IMR-90 (cell line): ENCODE measurements around the gene AOPEP. TPM values are rescaled to one million over a fixed set of nuclear protein-coding genes. Genes with fewer than 3 reads are reported as not detected.

Experiments used
- ATAC-seq: fragments of 200-7000 bp; cut with Tn5 transposase; 2 replicates; pipeline ENCODE4 v1.9.1; 2020; ENCODE audit warnings: low read depth, mild to moderate bottlenecking, moderate library complexity
- BruUV-seq: library from RNA; stranded (reverse); fragments of 400-500 nt; replicated peaks from 2 replicates; lab custom pipeline; 2021; lab: Mats Ljungman, UMichigan
- CTCF ChIA-PET: fragments of 300-600 bp; formaldehyde crosslinking; extraction: SDS; loops from one replicate; lab custom pipeline; 2021; ENCODE audit warnings: antibody characterized with exemption; lab: Yijun Ruan, JAX
- POLR2A ChIA-PET: fragments of 300-600 bp; sonication (Branson Sonifier 250); formaldehyde crosslinking; loops from one replicate; lab custom pipeline; 2022; ENCODE audit warnings: antibody characterized with exemption; ENCODE audit not compliant: unreplicated experiment; lab: Charles Lee
- DNase-seq: peaks from one replicate; pipeline ENCODE4 v3.0.0; 2013
- H2AFZ ChIP-seq: replicated peaks from 2 replicates; pipeline ENCODE3; 2013; ENCODE audit warnings: low read length, mild to moderate bottlenecking; ENCODE audit not compliant: poor library complexity
- H2AK5ac ChIP-seq: 2 replicates; pipeline ENCODE4 v1.6.1; 2013; ENCODE audit warnings: low read depth, low read length, inconsistent platforms
- H2AK9ac ChIP-seq: replicated peaks from 2 replicates; pipeline ENCODE3; 2013; ENCODE audit warnings: mild to moderate bottlenecking, low read depth, low read length, moderate library complexity; ENCODE audit not compliant: poor library complexity
- H2BK120ac ChIP-seq: 2 replicates; pipeline ENCODE4 v1.6.1; 2013; ENCODE audit warnings: low read depth, low read length, inconsistent platforms
- H2BK15ac ChIP-seq: 3 replicates; pipeline ENCODE4 v1.6.1; 2013; ENCODE audit warnings: low read depth, low read length, inconsistent platforms
- H2BK20ac ChIP-seq: 2 replicates; pipeline ENCODE4 v1.6.1; 2013; ENCODE audit warnings: low read depth, mild to moderate bottlenecking, inconsistent platforms, low read length, moderate library complexity
- H2BK5ac ChIP-seq: 2 replicates; pipeline ENCODE4 v1.6.1; 2013; ENCODE audit warnings: mild to moderate bottlenecking, low read depth, low read length, inconsistent platforms; ENCODE audit not compliant: poor library complexity, severe bottlenecking
- H3K14ac ChIP-seq: replicated peaks from 2 replicates; pipeline ENCODE4 v1.6.1; 2013; ENCODE audit warnings: low read depth, low read length, inconsistent platforms
- H3K18ac ChIP-seq: 2 replicates; pipeline ENCODE4 v1.6.1; 2013; ENCODE audit warnings: low read depth, low read length, control low read depth
- H3K23ac ChIP-seq: 2 replicates; pipeline ENCODE4 v1.6.1; 2013; ENCODE audit warnings: low read depth, low read length, inconsistent platforms
- H3K27ac ChIP-seq: 2 replicates; pipeline ENCODE4 v1.5.1; 2013; ENCODE audit warnings: mild to moderate bottlenecking, control low read depth, low read length; ENCODE audit not compliant: insufficient read depth
- H3K27me3 ChIP-seq: 2 replicates; pipeline ENCODE4 v1.6.1; 2013; ENCODE audit warnings: low read length; ENCODE audit not compliant: control insufficient read depth, insufficient read depth
- H3K36me3 ChIP-seq: 2 replicates; pipeline ENCODE4 v1.6.1; 2013; ENCODE audit warnings: low read length, mixed read lengths; ENCODE audit not compliant: control insufficient read depth, insufficient read depth
- H3K4ac ChIP-seq: 2 replicates; pipeline ENCODE4 v1.6.1; 2013; ENCODE audit warnings: low read depth, low read length, inconsistent platforms
- H3K4me1 ChIP-seq: 2 replicates; pipeline ENCODE4 v1.6.1; 2013; ENCODE audit warnings: low read length, mixed read lengths; ENCODE audit not compliant: control insufficient read depth, insufficient read depth
- H3K4me2 ChIP-seq: 2 replicates; pipeline ENCODE4 v1.6.1; 2013; ENCODE audit warnings: low read depth, mild to moderate bottlenecking, control low read depth, low read length, moderate library complexity
- H3K4me3 ChIP-seq: 2 replicates; pipeline ENCODE4 v1.5.1; 2013; ENCODE audit warnings: low read depth, mild to moderate bottlenecking, control low read depth, low read length, moderate library complexity; ENCODE audit not compliant: insufficient read depth
- H3K56ac ChIP-seq: 2 replicates; pipeline ENCODE4 v1.6.1; 2013; ENCODE audit warnings: low read length, inconsistent platforms; ENCODE audit not compliant: insufficient read depth; ENCODE audit errors: extremely low read depth
- H3K79me1 ChIP-seq, 2 experiments: 2 replicates each; pipeline ENCODE4 v1.6.1; 2013; ENCODE audit warnings: low read length in 2 of 2, inconsistent platforms in 1 of 2, low read depth in 1 of 2
- H3K9ac ChIP-seq: 2 replicates; pipeline ENCODE4 v1.6.1; 2013; ENCODE audit warnings: low read depth, low read length, control low read depth
- H3K9me1 ChIP-seq: 2 replicates; pipeline ENCODE4 v1.6.1; 2013; ENCODE audit warnings: low read length, inconsistent platforms; ENCODE audit not compliant: insufficient read depth
- H3K9me3 ChIP-seq: 2 replicates; pipeline ENCODE4 v1.6.1; 2013; ENCODE audit warnings: low read length; ENCODE audit not compliant: control insufficient read depth, insufficient read depth
- H4K20me1 ChIP-seq: 2 replicates; pipeline ENCODE4 v1.6.1; 2013; ENCODE audit warnings: low read length, inconsistent platforms; ENCODE audit not compliant: insufficient read depth
- H4K5ac ChIP-seq: 2 replicates; pipeline ENCODE4 v1.6.1; 2013; ENCODE audit warnings: mild to moderate bottlenecking, low read depth, low read length, control low read depth
- H4K8ac ChIP-seq, 2 experiments: 2 replicates each; pipeline ENCODE4 v1.6.1; 2013; ENCODE audit warnings: low read depth in 2 of 2, low read length in 2 of 2, control low read depth in 1 of 2, inconsistent platforms in 1 of 2
- H4K91ac ChIP-seq: 2 replicates; pipeline ENCODE4 v1.6.1; 2013; ENCODE audit warnings: low read depth, low read length, inconsistent platforms; ENCODE audit not compliant: insufficient read depth
- ELK1 ChIP-seq: fragments of 150-350 bp; IDR thresholded peaks from 2 replicates; pipeline ENCODE4 v1.6.1; 2016; ENCODE audit warnings: low read depth, mild to moderate bottlenecking, low read length, moderate library complexity, borderline replicate concordance
- MAFK ChIP-seq: IDR thresholded peaks from 2 replicates; pipeline ENCODE4 v1.6.1; 2012; ENCODE audit warnings: low read depth, low read length, improper control_type of control experiment
- MAZ ChIP-seq: IDR thresholded peaks from 2 replicates; pipeline ENCODE4 v1.6.1; 2012; ENCODE audit warnings: low read depth, mild to moderate bottlenecking, low read length, improper control_type of control experiment, moderate library complexity, borderline replicate concordance
- MXI1 ChIP-seq: IDR thresholded peaks from 2 replicates; pipeline ENCODE4 v1.6.1; 2012; ENCODE audit warnings: low read depth, mild to moderate bottlenecking, low read length, moderate library complexity, borderline replicate concordance
- NFE2L2 ChIP-seq: fragments of 150-350 bp; IDR thresholded peaks from 2 replicates; pipeline ENCODE4 v1.6.1; 2016; ENCODE audit warnings: low read depth, mild to moderate bottlenecking, low read length
- POLR2A ChIP-seq: IDR thresholded peaks from 2 replicates; pipeline ENCODE4 v1.6.1; 2012; ENCODE audit warnings: mild to moderate bottlenecking, low read depth, low read length
- RAD21 ChIP-seq: IDR thresholded peaks from 2 replicates; pipeline ENCODE4 v1.6.1; 2012; ENCODE audit warnings: low read length, improper control_type of control experiment
- RCOR1 ChIP-seq: IDR thresholded peaks from 2 replicates; pipeline ENCODE4 v1.6.1; 2012; ENCODE audit warnings: mild to moderate bottlenecking, low read length, improper control_type of control experiment; ENCODE audit not compliant: insufficient replicate concordance
- RFX5 ChIP-seq: IDR thresholded peaks from 2 replicates; pipeline ENCODE4 v1.8.0; 2012; ENCODE audit warnings: low read depth, mild to moderate bottlenecking, low read length, moderate library complexity
- USF2 ChIP-seq: fragments of 150-350 bp; IDR thresholded peaks from 2 replicates; pipeline ENCODE4 v1.6.1; 2017; ENCODE audit warnings: mild to moderate bottlenecking, antibody characterized with exemption, low read length, low read depth
- WGBS, 2 experiments: methylation state at CpG; one replicate each; pipeline versions ENCODE4 v1.1.5 to v1.1.7; 2013; ENCODE audit warnings: missing lambda C conversion rate in 2 of 2; ENCODE audit not compliant: insufficient read length in 1 of 2; ENCODE audit errors: extremely low coverage in 2 of 2; 5-methylcytosine and 5-hydroxymethylcytosine counted together
- dilution Hi-C: fragments of 300-500 bp; cut with HindIII; formaldehyde crosslinking; loops from one replicate; pipeline ENCODE4 v1.14.3; 2018; ENCODE audit warnings: low sequenced_read_pairs; ENCODE audit not compliant: unreplicated experiment
- in situ Hi-C: fragments of 300-500 bp; cut with MboI; formaldehyde crosslinking; loops from 3 replicates; pipeline ENCODE4 v1.14.3; 2019; ENCODE audit warnings: low sequenced_read_pairs, inconsistent platforms, mixed read lengths
- intact Hi-C: fragments of 100-400 bp; cut with micrococcal nuclease; formaldehyde crosslinking; loops from 2 replicates; pipeline ENCODE4 v1.10.0; 2022
- polyA plus RNA-seq, 3 experiments: library from polyadenylated mRNA; depleted of rRNA; stranded (reverse); fragments of >200 nt; gene quantifications; 2 replicates each; pipeline ENCODE4 v1.2.3, GENCODE V29; 2012; ENCODE audit warnings: low replicate concordance in 1 of 3
- total RNA-seq: library from RNA; depleted of rRNA; stranded (reverse); fragments of >200 nt; gene quantifications from 2 replicates; pipeline ENCODE4 v1.2.3, GENCODE V29; 2012

Gene AOPEP
- total and polyA plus RNA-seq, 2 of the 4 experiments (the other 2 are of a cell fraction) = 34.9 to 38.7 TPM

DNA sequence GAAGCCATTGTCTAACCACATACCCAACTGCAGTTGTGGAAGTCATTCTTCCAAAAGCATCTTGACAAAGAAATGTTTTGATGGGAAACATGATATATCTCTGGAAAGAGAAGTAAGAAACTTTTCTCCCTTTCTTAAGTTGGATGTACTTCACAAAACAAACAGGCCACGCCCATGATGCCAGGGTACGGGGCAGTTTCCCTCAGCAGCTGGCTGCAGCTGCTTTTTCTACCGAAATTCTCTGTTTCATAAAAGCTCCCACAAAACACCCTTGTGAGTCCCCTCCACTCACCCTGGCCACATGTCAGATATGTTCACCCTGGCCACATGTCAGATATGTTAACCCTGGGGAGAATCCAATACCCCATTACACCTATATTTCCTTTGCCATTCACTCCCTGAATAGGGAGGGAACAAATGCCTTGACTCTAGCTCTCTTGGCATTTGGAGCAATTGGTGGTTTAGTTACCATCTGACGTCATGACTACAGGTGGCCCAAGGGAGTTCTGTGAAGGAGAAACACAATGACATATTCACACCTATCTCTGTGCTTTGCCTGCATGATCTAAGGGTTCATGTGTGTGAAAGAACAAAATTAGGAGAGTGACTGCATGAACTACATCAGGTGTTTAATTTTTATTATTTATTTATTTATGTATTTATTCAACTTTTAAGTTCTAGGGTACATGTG lies 103.0 kb downstream of the AOPEP start:
- Histone ChIP-seq H3K4ac (no peak overlapping the region), H2AFZ (no peak overlapping the region), H3K79me1 (peaks cover 0 to 3% of the 10 kb centered on the region in 2 experiments; a peak in 2 of 4 replicates), H3K56ac (no peak overlapping the region), H3K4me3 (no peak overlapping the region), H4K20me1 (no peaks in the 10 kb centered on the region), H2BK120ac (no peak overlapping the region), H3K18ac (no peak overlapping the region), H2BK5ac (no peak overlapping the region), H3K23ac (no peak overlapping the region), H2AK5ac (no peak overlapping the region), H3K14ac (no peak overlapping the region), H3K27ac (no peak overlapping the region), H3K9me3 (no peaks in the 10 kb centered on the region), H3K27me3 (no peaks in the 10 kb centered on the region), H3K9ac (no peak overlapping the region), H4K8ac (no peak overlapping the region), H2BK20ac (no peak overlapping the region), H3K9me1 (0 out of 2 replicates have a peak, but pooled peaks cover 2% of the 10 kb centered on the region), H4K5ac (no peak overlapping the region), H2AK9ac (no peak overlapping the region), H3K4me2 (no peak overlapping the region), H3K36me3 (peaks cover 5% of the 10 kb centered on the region), H2BK15ac (no peak overlapping the region), H4K91ac (no peak overlapping the region), H3K4me1 (peaks cover 4% of the 10 kb centered on the region)
- ChIA-PET POLR2A (no interaction called here), CTCF (no interaction called here)
- WGBS, 2 experiments = 55% methylated on average over 3 of the region's 4 CpGs; no CpG with 5 or more reads in 1 of the 2 experiments
- intact Hi-C loops = no loop called here
- TF ChIP-seq MXI1 (no peak), POLR2A (no peak), ELK1 (no peak), MAFK (no peak), USF2 (no peak), NFE2L2 (no peak), RFX5 (no peak), RAD21 (no peak), MAZ (no peak), RCOR1 (no peak)
- BruUV-seq = no TSS peak
- ATAC-seq (no peak), DNase-seq (no peak)
- in situ Hi-C loops = no loop called here
- dilution Hi-C loops = no loop called here
